ENCODE measurements around the gene ZNF48.
A peak's percentile ranks its signal among the peaks of the same experiment; 100 is the strongest.

The ZNF48 gene

GRCh38 chr16:30417529-30418349 is 22.5 kb downstream of the ZNF48 start:
- Histone ChIP-seq H2AK5ac (ENCODE audit: low read depth, low read length) (peak overlapping the region; percentile 78), H3K9ac (ENCODE audit: low read depth, low read length, poor library complexity) (peak overlapping the region; percentile 78), H4K91ac (ENCODE audit: low read depth, low read length, poor library complexity) (no peak overlapping the region), H3K27me3 (ENCODE audit: control insufficient read depth in 3 of 3, insufficient read depth in 3 of 3, low read depth in 1 of 3, low read length in 3 of 3) (no peaks in the 10 kb centered on the region), H4K8ac (ENCODE audit: low read depth, low read length) (peak overlapping the region; percentile 17), H3K9me3 (replicated peaks in 1 of 2; ENCODE audit: control insufficient read depth in 2 of 2, insufficient read depth in 1 of 2, low read depth in 1 of 2, low read length in 2 of 2) (no peaks in the 10 kb centered on the region), H3K79me1 (ENCODE audit: low read depth, low read length) (peaks cover 3% of the 10 kb centered on the region), H2BK120ac (ENCODE audit: low read depth, low read length) (no peak overlapping the region), H3K4me1 (ENCODE audit: control insufficient read depth in 2 of 2, insufficient read depth in 1 of 2, low read depth in 1 of 2, low read length in 2 of 2) (peaks cover 0 to 2% of the 10 kb centered on the region in 2 donors), H3K18ac (ENCODE audit: low read length) (peak overlapping the region; percentile 90), H3K4me2 (ENCODE audit: insufficient read depth, low read length, poor library complexity, severe bottlenecking) (peak overlapping the region; percentile 93), H3K14ac (ENCODE audit: low read length) (peak overlapping the region; percentile 17), H2BK5ac (ENCODE audit: low read length) (no peak overlapping the region), H3K36me3 (replicated peaks in 1 of 2; ENCODE audit: control insufficient read depth in 2 of 2, insufficient read depth in 2 of 2, low read length in 2 of 2) (peaks cover 15 to 86% of the 10 kb centered on the region in 2 donors), H3K4me3 (ENCODE audit: low read length in 2 of 2) (peak overlapping the region in 1 of 2 donors; percentile 84), H2AFZ (ENCODE audit: low read length) (no peak overlapping the region), H3K27ac (replicated peaks; ENCODE audit: low read length) (peak overlapping the region; percentile 67), H2BK15ac (ENCODE audit: low read length) (peak overlapping the region; percentile 96), H3K4ac (ENCODE audit: low read length) (no peak overlapping the region), H3K23ac (ENCODE audit: low read depth, low read length, poor library complexity) (peak overlapping the region; percentile 96), H2BK12ac (ENCODE audit: low read length) (peak overlapping the region; percentile 16)
- DNase-seq (ENCODE audit: low spot score) = peak; percentile 94
- WGBS, 2 donors (ENCODE audit: extremely low coverage in 2 of 2, insufficient read length in 2 of 2, insufficient replicate concordance in 1 of 2) = no CpG with 5 or more reads among the region's 140 CpGs

GRCh38 chr16:30418350-30419181 is 23.3 kb downstream of the ZNF48 start:
- Histone ChIP-seq H3K4me3 (ENCODE audit: low read length in 2 of 2) (peak overlapping the region in 1 of 2 donors; percentile 84), H3K18ac (ENCODE audit: low read length) (peak overlapping the region; percentile 90), H2BK120ac (ENCODE audit: low read depth, low read length) (no peak overlapping the region), H3K14ac (ENCODE audit: low read length) (peak overlapping the region; percentile 17), H2BK15ac (ENCODE audit: low read length) (peak overlapping the region; percentile 96), H2BK5ac (ENCODE audit: low read length) (no peak overlapping the region), H3K36me3 (replicated peaks in 1 of 2; ENCODE audit: control insufficient read depth in 2 of 2, insufficient read depth in 2 of 2, low read length in 2 of 2) (peaks cover 17 to 86% of the 10 kb centered on the region in 2 donors), H3K79me1 (ENCODE audit: low read depth, low read length) (peaks cover 3% of the 10 kb centered on the region), H3K9me3 (replicated peaks in 1 of 2; ENCODE audit: control insufficient read depth in 2 of 2, insufficient read depth in 1 of 2, low read depth in 1 of 2, low read length in 2 of 2) (no peaks in the 10 kb centered on the region), H2BK12ac (ENCODE audit: low read length) (peak overlapping the region; percentile 16), H3K23ac (ENCODE audit: low read depth, low read length, poor library complexity) (peak overlapping the region; percentile 96), H2AK5ac (ENCODE audit: low read depth, low read length) (peak overlapping the region; percentile 68), H3K4me2 (ENCODE audit: insufficient read depth, low read length, poor library complexity, severe bottlenecking) (peak overlapping the region; percentile 93), H2AFZ (ENCODE audit: low read length) (no peak overlapping the region), H3K4ac (ENCODE audit: low read length) (no peak overlapping the region), H4K8ac (ENCODE audit: low read depth, low read length) (no peak overlapping the region), H3K27ac (replicated peaks; ENCODE audit: low read length) (peak overlapping the region; percentile 67), H3K9ac (ENCODE audit: low read depth, low read length, poor library complexity) (peak overlapping the region; percentile 77), H3K4me1 (ENCODE audit: control insufficient read depth in 2 of 2, insufficient read depth in 1 of 2, low read depth in 1 of 2, low read length in 2 of 2) (peaks cover 0 to 2% of the 10 kb centered on the region in 2 donors), H3K27me3 (ENCODE audit: control insufficient read depth in 3 of 3, insufficient read depth in 3 of 3, low read depth in 1 of 3, low read length in 3 of 3) (no peaks in the 10 kb centered on the region), H4K91ac (ENCODE audit: low read depth, low read length, poor library complexity) (no peak overlapping the region)
- no peak for DNase-seq (ENCODE audit: low spot score)
- whole genome bisulfite sequencing, 2 donors (ENCODE audit: extremely low coverage in 2 of 2, insufficient read length in 2 of 2, insufficient replicate concordance in 1 of 2) = no CpG with 5 or more reads among the region's 31 CpGs

GRCh38 chr16:30421010-30421409 is 25.8 kb downstream of the ZNF48 start:
- H3K4me2 ChIP-seq (ENCODE audit: insufficient read depth, low read length, poor library complexity, severe bottlenecking) = no peak overlapping the region
- no peaks in the 10 kb centered on the region for H3K27me3 ChIP-seq (ENCODE audit: control insufficient read depth in 3 of 3, insufficient read depth in 3 of 3, low read depth in 1 of 3, low read length in 3 of 3)
- H2BK15ac ChIP-seq (ENCODE audit: low read length) = no peak overlapping the region
- H3K27ac ChIP-seq (replicated peaks; ENCODE audit: low read length) = no peak overlapping the region
- H4K91ac ChIP-seq (ENCODE audit: low read depth, low read length, poor library complexity) = no peak overlapping the region
- H3K9me3 ChIP-seq (replicated peaks in 1 of 2; ENCODE audit: control insufficient read depth in 2 of 2, insufficient read depth in 1 of 2, low read depth in 1 of 2, low read length in 2 of 2) = no peaks in the 10 kb centered on the region
- no peak overlapping the region for H2BK5ac ChIP-seq (ENCODE audit: low read length)
- DNase-seq (ENCODE audit: low spot score) = no peak
- WGBS, 2 donors (ENCODE audit: extremely low coverage in 2 of 2, insufficient read length in 2 of 2, insufficient replicate concordance in 1 of 2) = no CpG with 5 or more reads among the region's 5 CpGs
- H3K4me3 ChIP-seq (ENCODE audit: low read length in 2 of 2) = no peak overlapping the region
- H3K79me1 ChIP-seq (ENCODE audit: low read depth, low read length) = peaks cover 3% of the 10 kb centered on the region
- H2BK12ac ChIP-seq (ENCODE audit: low read length) = no peak overlapping the region
- no peak overlapping the region for H3K23ac ChIP-seq (ENCODE audit: low read depth, low read length, poor library complexity)
- H3K14ac ChIP-seq (ENCODE audit: low read length) = no peak overlapping the region
- no peak overlapping the region for H4K8ac ChIP-seq (ENCODE audit: low read depth, low read length)
- no peak overlapping the region for H3K18ac ChIP-seq (ENCODE audit: low read length)
- H2BK120ac ChIP-seq (ENCODE audit: low read depth, low read length) = no peak overlapping the region
- no peak overlapping the region for H3K9ac ChIP-seq (ENCODE audit: low read depth, low read length, poor library complexity)
- peaks cover 0 to 2% of the 10 kb centered on the region in 2 donors for H3K4me1 ChIP-seq (ENCODE audit: control insufficient read depth in 2 of 2, insufficient read depth in 1 of 2, low read depth in 1 of 2, low read length in 2 of 2)
- no peak overlapping the region for H2AK5ac ChIP-seq (ENCODE audit: low read depth, low read length)
- H2AFZ ChIP-seq (ENCODE audit: low read length) = no peak overlapping the region
- peaks cover 26 to 90% of the 10 kb centered on the region in 2 donors for H3K36me3 ChIP-seq (replicated peaks in 1 of 2; ENCODE audit: control insufficient read depth in 2 of 2, insufficient read depth in 2 of 2, low read length in 2 of 2)
- no peak overlapping the region for H3K4ac ChIP-seq (ENCODE audit: low read length)

- no peak overlapping the region for H3K23ac ChIP-seq (ENCODE audit: low read depth, low read length, poor library complexity)
- no peak for DNase-seq (ENCODE audit: low spot score)
- H2AK5ac ChIP-seq (ENCODE audit: low read depth, low read length) = no peak overlapping the region
- H2BK15ac ChIP-seq (ENCODE audit: low read length) = no peak overlapping the region
- H2BK5ac ChIP-seq (ENCODE audit: low read length) = no peak overlapping the region
- no peak overlapping the region for H2BK120ac ChIP-seq (ENCODE audit: low read depth, low read length)
- no peak overlapping the region for H3K4ac ChIP-seq (ENCODE audit: low read length)
- H3K27me3 ChIP-seq (ENCODE audit: control insufficient read depth in 3 of 3, insufficient read depth in 3 of 3, low read depth in 1 of 3, low read length in 3 of 3) = no peaks in the 10 kb centered on the region
- no peak overlapping the region for H2BK12ac ChIP-seq (ENCODE audit: low read length)
- no peak overlapping the region for H4K91ac ChIP-seq (ENCODE audit: low read depth, low read length, poor library complexity)
- peaks cover 4 to 13% of the 10 kb centered on the region in 2 donors for H3K4me1 ChIP-seq (ENCODE audit: control insufficient read depth in 2 of 2, insufficient read depth in 1 of 2, low read depth in 1 of 2, low read length in 2 of 2)
- H4K8ac ChIP-seq (ENCODE audit: low read depth, low read length) = no peak overlapping the region
- H3K4me2 ChIP-seq (ENCODE audit: insufficient read depth, low read length, poor library complexity, severe bottlenecking) = no peak overlapping the region
- peak overlapping the region in 1 of 2 donors; percentile 17 for H3K4me3 ChIP-seq (ENCODE audit: low read length in 2 of 2)
- no CpG with 5 or more reads among the region's 4 CpGs for WGBS, 2 donors (ENCODE audit: extremely low coverage in 2 of 2, insufficient read length in 2 of 2, insufficient replicate concordance in 1 of 2)
- peaks cover 22 to 45% of the 10 kb centered on the region in 2 donors for H3K36me3 ChIP-seq (replicated peaks in 1 of 2; ENCODE audit: control insufficient read depth in 2 of 2, insufficient read depth in 2 of 2, low read length in 2 of 2)
- H3K18ac ChIP-seq (ENCODE audit: low read length) = no peak overlapping the region
- no peak overlapping the region for H2AFZ ChIP-seq (ENCODE audit: low read length)
- no peak overlapping the region for H3K14ac ChIP-seq (ENCODE audit: low read length)
- H3K9ac ChIP-seq (ENCODE audit: low read depth, low read length, poor library complexity) = no peak overlapping the region
- no peaks in the 10 kb centered on the region for H3K9me3 ChIP-seq (replicated peaks in 1 of 2; ENCODE audit: control insufficient read depth in 2 of 2, insufficient read depth in 1 of 2, low read depth in 1 of 2, low read length in 2 of 2)
- H3K27ac ChIP-seq (replicated peaks; ENCODE audit: low read length) = no peak overlapping the region
- peaks cover 6% of the 10 kb centered on the region for H3K79me1 ChIP-seq (ENCODE audit: low read depth, low read length)
Observed at GRCh38 chr16:30428055-30428454, 32.8 kb downstream of the ZNF48 start.
